Measurements from ENCODE around the gene LMOD3. TPM values are rescaled to one million over a fixed set of nuclear protein-coding genes. Genes with fewer than 3 reads are reported as not detected.

Gene LMOD3
- total RNA-seq: not detected in 2 replicates
- not detected in 2 replicates for polyA plus RNA-seq
- polyA plus RNA-seq (2011; cell fraction: cytosol; rRNA removed): not detected in 2 replicates
- not detected in 2 replicates for polyA plus RNA-seq (2011; cell fraction: nucleus; rRNA removed)
- 0.04 and 0.05 TPM in 2 replicates for polyA plus RNA-seq (2012)
- not detected in 2 replicates for polyA minus RNA-seq
- polyA minus RNA-seq (2011; cell fraction: cytosol; rRNA and poly(A)+ RNA removed): not detected
- polyA minus RNA-seq (2011; cell fraction: nucleus; rRNA and poly(A)+ RNA removed): not detected in 2 replicates
- percentile 6 among the genes with signal in this experiment for Bru-seq, nascent RNA
- percentile 11 among the genes with signal in this experiment for BruChase-seq, experiment 1, labeled RNA remaining after a 6-hour chase
- not detected for BruChase-seq, experiment 2, labeled RNA remaining after a 2-hour chase
- long read RNA-seq, partial matches to known transcripts: 0 of 3 reads
- long read RNA-seq, other reads (novel, unspliced or antisense): 3 of 3 reads

DNA sequence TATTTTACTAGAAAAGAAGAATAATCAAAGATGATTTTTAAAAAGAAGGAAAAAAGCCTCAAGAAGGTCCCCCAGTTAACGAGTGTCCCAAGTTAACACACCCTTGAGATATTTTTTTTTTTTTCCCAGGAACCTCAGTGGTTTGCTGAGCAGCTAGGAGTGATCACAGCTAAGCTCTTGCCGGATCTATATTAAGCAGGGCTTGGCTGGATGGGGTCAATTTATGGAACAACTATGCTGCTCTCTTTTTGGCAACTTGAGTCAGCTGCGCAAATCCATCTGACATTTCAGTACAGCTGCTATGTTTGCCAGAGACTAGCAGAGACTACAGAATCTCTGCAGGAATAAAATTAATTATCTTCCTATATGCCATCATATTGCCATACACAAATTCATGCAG lies at the start of gene LMOD3:
LMOD3 (minus strand) TSS at position 193 of the 400 bp plus-strand sequence. CDS start 209 bp downstream, outside the sequence.
- TF ChIP-seq EZH2 (IDR thresholded peaks at IDR 0.05; ENCODE audit: borderline replicate concordance, low read depth, low read length, severe bottlenecking) (no peak), POLR2AphosphoS5 (IDR thresholded peaks at IDR 0.05; ENCODE audit: insufficient read depth, low read depth, low read length) (no peak), FOS (IDR thresholded peaks at IDR 0.05; ENCODE audit: borderline replicate concordance, insufficient read depth, low read length) (no peak), MAX (IDR thresholded peaks at IDR 0.05; ENCODE audit: insufficient read depth, insufficient read length) (no peak), POLR2A (IDR thresholded peaks at IDR 0.05; ENCODE audit: low read depth, low read length) (no peak), MYC (IDR thresholded peaks at IDR 0.05; ENCODE audit: low read depth, low read length) (no peak), GATA2 (IDR thresholded peaks at IDR 0.05; ENCODE audit: insufficient read depth, insufficient read length, low read depth, low read length) (no peak), JUN (IDR thresholded peaks at IDR 0.05; ENCODE audit: borderline replicate concordance, insufficient read depth, insufficient read length, low read depth) (no peak)
- TF ChIP-seq, protein P1, sequence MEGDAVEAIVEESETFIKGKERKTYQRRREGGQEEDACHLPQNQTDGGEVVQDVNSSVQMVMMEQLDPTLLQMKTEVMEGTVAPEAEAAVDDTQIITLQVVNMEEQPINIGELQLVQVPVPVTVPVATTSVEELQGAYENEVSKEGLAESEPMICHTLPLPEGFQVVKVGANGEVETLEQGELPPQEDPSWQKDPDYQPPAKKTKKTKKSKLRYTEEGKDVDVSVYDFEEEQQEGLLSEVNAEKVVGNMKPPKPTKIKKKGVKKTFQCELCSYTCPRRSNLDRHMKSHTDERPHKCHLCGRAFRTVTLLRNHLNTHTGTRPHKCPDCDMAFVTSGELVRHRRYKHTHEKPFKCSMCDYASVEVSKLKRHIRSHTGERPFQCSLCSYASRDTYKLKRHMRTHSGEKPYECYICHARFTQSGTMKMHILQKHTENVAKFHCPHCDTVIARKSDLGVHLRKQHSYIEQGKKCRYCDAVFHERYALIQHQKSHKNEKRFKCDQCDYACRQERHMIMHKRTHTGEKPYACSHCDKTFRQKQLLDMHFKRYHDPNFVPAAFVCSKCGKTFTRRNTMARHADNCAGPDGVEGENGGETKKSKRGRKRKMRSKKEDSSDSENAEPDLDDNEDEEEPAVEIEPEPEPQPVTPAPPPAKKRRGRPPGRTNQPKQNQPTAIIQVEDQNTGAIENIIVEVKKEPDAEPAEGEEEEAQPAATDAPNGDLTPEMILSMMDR (IDR thresholded peaks at IDR 0.05; ENCODE audit: extremely low read depth in 1 of 2, insufficient read depth in 1 of 2, low read depth in 1 of 2, low read length in 2 of 2): no peak
- H4K20me1 ChIP-seq (replicated peaks; ENCODE audit: control insufficient read depth, extremely low read depth, insufficient read depth, low read length): no peaks in the 10 kb centered on the region
- H3K27me3 ChIP-seq (ENCODE audit: control insufficient read depth in 2 of 2, insufficient read depth in 2 of 2, low read length in 2 of 2): no peaks in the 10 kb centered on the region
- H3K4me2 ChIP-seq (ENCODE audit: insufficient read depth, low read length): peak within 1 kb of the TSS; percentile 73
- DNase-seq (ENCODE audit: low read depth, low spot score): no peak
- BruUV-seq (replicated peaks): no TSS peak
- H3K4me3 ChIP-seq (replicated peaks in 1 of 3; ENCODE audit: insufficient read depth in 1 of 3, low read depth in 1 of 3, low read length in 3 of 3): no peak within 1 kb of the TSS
- H3K36me3 ChIP-seq (ENCODE audit: control insufficient read depth in 2 of 2, extremely low read depth in 1 of 2, insufficient read depth in 2 of 2, low read length in 2 of 2): no peaks in the 10 kb centered on the region
- intact Hi-C loops (cut with micrococcal nuclease) (loop anchor here (2.0 kb wide), 1 partner anchor 38 kb away; no protein-coding TSS in a partner anchor), dilution Hi-C loops (cut with MboI; ENCODE audit: extremely low pct_ligation_motif_present, low sequenced_read_pairs) (no loop called here)
- FAIRE-seq: no peak
- no peak within 1 kb of the TSS for H3K27ac ChIP-seq (ENCODE audit: insufficient read depth, low read depth, low read length)
- no peaks in the 10 kb centered on the region for H3K9me3 ChIP-seq (replicated peaks; ENCODE audit: control insufficient read depth, insufficient read depth, low read length)
- no peaks in the 10 kb centered on the region for H3K9me1 ChIP-seq (replicated peaks; ENCODE audit: control insufficient read depth, extremely low read depth, insufficient read depth, low read length)
- ChIA-PET POLR2A (no interaction called here), CTCF (interaction anchor here (0.6 to 5.3 kb wide), 8 partner anchors 9 to 317 kb away, joined by 3 to 56 read pairs (median 4); no protein-coding TSS in a partner anchor)
- peaks cover 20% of the 10 kb centered on the region for H3K4me1 ChIP-seq (ENCODE audit: control insufficient read depth, extremely low read depth, insufficient read depth, low read length)
- no peak within 1 kb of the TSS for H2AFZ ChIP-seq (ENCODE audit: low read depth, low read length)
- no peaks in the 10 kb centered on the region for H3K79me2 ChIP-seq (ENCODE audit: control insufficient read depth, insufficient read depth, low read length)
- H3K9ac ChIP-seq (replicated peaks; ENCODE audit: extremely low read depth, insufficient read depth, low read length): no peak within 1 kb of the TSS

All from endothelial cell of umbilical vein (primary cell).